WI38 (cell line): ENCODE measurements around the gene ARHGEF10L.

Experiments
- H3K4me3 ChIP-seq: 2 replicates; pipeline ENCODE4 v1.5.1; 2011; ENCODE audit warnings: low read depth, mild to moderate bottlenecking, control low read depth, low read length
- TF ChIP-seq, protein P1 (sequence below): IDR thresholded peaks from 2 replicates; pipeline ENCODE4 v1.5.1; 2012; ENCODE audit warnings: low read depth, mild to moderate bottlenecking, control low read depth, low read length

Gene ARHGEF10L

DNA sequence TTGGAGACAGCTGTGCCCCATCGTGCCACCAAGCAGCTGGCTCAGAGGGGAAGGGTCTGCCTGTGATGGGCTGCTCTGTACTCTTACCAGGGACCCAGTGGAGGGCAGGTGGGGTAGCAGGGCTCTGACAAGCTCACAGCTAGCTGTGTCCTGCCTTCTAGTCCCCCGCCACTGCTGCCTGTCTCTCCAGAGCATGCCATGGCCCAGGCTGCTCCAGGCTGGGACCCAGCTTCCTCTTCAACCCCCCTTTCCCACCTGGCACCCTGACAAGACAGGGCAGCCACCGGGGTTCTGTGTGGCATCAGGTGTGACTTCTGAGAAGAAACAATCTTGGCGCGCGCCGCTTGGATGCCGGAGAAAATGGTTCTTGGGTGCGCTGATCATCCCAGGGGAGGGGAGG, 123.3 kb downstream of the ARHGEF10L start:
- TF ChIP-seq, protein P1, sequence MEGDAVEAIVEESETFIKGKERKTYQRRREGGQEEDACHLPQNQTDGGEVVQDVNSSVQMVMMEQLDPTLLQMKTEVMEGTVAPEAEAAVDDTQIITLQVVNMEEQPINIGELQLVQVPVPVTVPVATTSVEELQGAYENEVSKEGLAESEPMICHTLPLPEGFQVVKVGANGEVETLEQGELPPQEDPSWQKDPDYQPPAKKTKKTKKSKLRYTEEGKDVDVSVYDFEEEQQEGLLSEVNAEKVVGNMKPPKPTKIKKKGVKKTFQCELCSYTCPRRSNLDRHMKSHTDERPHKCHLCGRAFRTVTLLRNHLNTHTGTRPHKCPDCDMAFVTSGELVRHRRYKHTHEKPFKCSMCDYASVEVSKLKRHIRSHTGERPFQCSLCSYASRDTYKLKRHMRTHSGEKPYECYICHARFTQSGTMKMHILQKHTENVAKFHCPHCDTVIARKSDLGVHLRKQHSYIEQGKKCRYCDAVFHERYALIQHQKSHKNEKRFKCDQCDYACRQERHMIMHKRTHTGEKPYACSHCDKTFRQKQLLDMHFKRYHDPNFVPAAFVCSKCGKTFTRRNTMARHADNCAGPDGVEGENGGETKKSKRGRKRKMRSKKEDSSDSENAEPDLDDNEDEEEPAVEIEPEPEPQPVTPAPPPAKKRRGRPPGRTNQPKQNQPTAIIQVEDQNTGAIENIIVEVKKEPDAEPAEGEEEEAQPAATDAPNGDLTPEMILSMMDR = no peak
- H3K4me3 ChIP-seq = no peak overlapping the region

DNA sequence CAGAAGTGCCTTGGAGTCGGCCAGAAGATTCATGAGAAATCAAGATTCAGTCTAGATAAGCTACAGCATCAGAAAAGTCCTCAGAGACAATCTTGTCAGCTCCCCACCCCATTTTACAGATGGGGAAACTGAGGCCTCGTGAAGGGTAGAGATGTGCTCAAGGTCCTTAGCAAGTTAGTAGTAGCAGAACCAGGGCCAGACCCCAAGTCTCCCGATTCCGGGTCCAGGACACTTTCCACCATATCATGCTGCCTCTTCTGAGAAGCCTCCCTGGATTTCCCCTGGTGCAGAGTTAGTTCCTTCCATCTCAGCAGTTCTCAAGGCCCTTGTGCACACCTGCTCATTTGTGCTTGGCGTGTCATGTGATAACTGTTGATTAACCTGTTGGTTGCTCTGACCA, 124.1 kb downstream of the ARHGEF10L start:
- no peak overlapping the region for H3K4me3 ChIP-seq
- TF ChIP-seq, protein P1 = no peak

DNA sequence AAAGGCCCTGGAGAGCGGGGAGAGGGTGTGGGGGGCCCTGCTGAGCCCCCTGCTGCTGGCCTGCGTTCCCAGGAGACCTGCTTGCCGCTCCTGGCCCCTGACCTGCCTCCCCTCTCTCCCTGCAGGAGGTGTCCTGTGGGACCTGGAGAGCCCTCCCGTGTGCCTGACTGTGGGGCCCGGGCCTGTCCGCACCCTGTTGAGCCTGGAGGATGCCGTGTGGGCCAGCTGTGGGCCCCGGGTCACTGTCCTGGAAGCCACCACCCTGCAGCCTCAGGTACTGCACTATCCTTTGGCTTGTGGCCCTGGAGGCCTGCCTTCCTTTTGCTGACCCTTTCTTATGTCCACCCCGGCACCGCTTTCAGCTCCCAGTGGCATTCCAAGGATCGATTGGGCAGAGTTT, 124.8 kb downstream of the ARHGEF10L start:
- no peak overlapping the region for H3K4me3 ChIP-seq
- TF ChIP-seq, protein P1 = no peak

DNA sequence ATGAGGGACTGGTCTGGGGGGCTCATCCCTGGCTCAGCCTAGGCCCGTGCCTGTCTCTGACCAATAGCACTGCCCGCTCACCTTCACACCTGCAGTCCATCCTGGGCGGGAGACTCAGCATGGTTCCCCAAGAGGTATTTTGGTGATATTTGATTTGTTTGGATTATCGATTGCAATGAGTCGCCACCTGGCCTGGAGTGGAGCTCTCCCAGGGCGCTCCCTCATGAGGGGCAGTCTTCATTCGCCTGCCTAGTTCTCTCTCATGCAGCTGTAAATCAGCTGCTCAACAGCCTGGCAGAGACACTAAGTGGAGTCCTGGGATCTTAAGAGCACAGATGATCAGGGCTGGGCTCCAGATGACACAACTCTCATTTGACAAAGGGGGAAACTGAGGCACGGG, 125.6 kb downstream of the ARHGEF10L start:
- TF ChIP-seq, protein P1 = no peak

DNA sequence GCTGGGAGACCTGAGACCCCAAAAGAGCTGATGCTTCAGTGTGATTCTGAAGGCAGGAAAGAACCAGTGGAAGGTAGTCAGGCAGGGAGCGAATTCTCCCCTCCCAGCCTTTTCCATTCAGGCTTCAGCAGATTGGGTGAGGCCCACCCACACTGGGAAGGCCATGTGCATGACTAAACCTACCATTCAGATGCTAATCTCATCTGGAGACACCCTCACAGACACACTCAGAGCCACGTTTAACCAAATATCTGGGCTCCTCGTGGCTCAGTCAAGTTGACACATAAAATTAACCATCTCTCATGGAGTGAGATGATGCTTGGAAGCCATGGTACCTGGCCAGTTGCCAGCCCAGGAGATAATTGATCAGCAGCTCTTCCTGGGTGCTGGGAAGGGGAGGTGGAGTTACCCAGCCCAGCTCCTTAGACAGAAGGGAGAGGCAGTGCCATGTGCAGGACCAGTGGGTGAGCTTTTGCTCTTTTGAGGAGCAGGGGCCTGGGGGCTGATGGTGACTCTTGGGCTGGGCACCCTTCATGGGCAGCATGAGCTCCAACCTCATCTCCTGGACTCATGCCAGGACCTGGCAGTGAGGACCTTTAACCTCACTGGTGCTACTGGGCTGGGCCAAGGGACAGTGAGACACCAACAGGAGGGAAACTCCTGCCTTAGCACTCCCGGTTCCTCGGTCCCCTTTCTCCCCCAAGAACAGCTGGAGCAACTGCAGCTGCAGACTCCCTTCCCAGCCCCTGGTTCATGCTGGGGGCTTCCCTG, 126.6 kb downstream of the ARHGEF10L start:
- TF ChIP-seq, protein P1 = no peak
- no peak overlapping the region for H3K4me3 ChIP-seq

More for the DNA sequence above, 125.6 kb downstream of the ARHGEF10L start:
- H3K4me3 ChIP-seq = no peak overlapping the region

DNA sequence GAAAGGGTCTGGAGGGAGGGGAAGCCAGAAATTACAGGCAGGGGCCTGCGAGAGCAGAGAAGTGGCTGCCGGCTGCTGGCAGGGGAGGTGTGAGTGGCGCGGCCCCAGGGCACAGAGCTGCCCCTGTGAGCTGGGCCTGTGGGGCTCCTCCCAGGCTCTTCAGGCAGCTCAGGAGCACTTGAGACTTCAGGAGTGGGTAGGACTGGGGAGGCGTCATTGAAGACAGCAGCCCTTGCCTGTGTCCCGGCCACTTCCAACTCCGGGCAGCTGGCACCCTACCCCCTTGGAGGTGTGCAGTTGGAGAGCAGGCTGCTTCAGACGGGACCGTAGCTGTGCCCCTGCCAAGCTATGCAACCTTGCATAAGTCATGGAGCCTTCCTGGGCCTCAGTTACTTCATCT, 128.1 kb downstream of the ARHGEF10L start:
- no peak overlapping the region for H3K4me3 ChIP-seq
- TF ChIP-seq, protein P1 = no peak

DNA sequence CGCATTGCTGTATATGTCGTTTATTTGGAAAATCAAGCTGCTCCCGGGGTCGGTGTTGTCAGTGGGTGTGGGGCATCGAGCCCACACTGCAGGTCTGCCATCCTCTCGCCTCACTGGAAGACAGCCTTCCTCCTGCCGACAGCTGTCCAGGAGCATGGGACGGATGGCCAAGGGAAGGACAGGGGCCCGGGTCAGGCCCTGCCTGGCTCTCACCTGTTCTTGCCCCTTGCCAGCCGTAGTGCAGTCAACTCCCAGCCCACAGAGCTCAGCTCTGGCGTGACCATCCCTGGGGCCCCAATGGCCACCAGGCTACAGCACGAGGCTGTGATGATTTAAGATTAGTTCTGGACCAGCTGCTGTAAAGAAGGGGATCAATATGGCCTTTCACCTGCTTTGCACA, 128.7 kb downstream of the ARHGEF10L start:
- H3K4me3 ChIP-seq = no peak overlapping the region
- TF ChIP-seq, protein P1 = no peak
